SK-N-MC (cell line): Measurements from ENCODE around the gene MAD2L1BP.

Source experiments
- EZH2 ChIP-seq: fragments of 200-600 bp; sonication (generic); IDR thresholded peaks from one replicate; pipeline ENCODE4 v1.6.1; 2017; ENCODE audit warnings: antibody characterized with exemption
- POLR2AphosphoS5 ChIP-seq: IDR thresholded peaks from 2 replicates; pipeline ENCODE4 v1.6.1; 2012; ENCODE audit warnings: mild to moderate bottlenecking, low read depth, low read length, borderline replicate concordance

GRCh38 chr6:43606019-43606418, 29.6 kb upstream of the MAD2L1BP start:
- TF ChIP-seq EZH2 (no peak), POLR2AphosphoS5 (no peak)
